GM19193 (cell line): ENCODE measurements around the gene HOXA13.

Experiments
- POLR2A ChIP-seq: IDR thresholded peaks from 4 replicates; pipeline ENCODE4 v1.6.1; 2011; ENCODE audit not compliant: insufficient read depth, insufficient read length; ENCODE audit errors: extremely low read depth

The HOXA13 gene

DNA sequence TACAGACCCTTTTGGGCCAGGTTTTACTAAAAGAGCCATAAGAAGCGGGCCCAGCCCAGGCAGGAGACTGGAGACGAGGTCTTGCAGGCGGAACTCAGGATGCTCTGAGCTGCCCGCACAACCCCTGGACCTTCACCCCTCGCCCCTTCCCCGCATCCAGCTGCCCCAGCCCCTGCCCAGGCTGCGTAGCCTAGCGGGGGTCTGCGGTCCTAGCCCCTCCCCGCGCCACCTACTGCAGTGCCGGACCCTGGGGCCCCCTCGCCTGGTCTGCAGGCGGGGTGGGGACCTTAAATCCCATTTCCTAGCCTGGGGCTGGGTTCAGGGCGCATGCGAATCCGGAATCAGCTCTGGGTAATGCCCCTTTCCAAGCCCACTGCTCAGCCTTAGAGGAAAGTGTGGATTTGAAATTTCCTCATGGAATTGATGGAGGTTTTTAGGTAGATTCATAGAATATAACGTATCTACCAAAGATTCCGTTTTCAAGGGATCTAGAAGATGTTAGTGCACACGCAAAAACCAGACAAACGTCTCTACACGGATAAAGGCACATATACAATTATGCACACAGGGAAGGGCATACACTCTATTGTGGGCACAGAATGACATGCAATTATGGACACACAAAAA, 47.0 kb downstream of the HOXA13 start:
- no peak for TF ChIP-seq POLR2A

DNA sequence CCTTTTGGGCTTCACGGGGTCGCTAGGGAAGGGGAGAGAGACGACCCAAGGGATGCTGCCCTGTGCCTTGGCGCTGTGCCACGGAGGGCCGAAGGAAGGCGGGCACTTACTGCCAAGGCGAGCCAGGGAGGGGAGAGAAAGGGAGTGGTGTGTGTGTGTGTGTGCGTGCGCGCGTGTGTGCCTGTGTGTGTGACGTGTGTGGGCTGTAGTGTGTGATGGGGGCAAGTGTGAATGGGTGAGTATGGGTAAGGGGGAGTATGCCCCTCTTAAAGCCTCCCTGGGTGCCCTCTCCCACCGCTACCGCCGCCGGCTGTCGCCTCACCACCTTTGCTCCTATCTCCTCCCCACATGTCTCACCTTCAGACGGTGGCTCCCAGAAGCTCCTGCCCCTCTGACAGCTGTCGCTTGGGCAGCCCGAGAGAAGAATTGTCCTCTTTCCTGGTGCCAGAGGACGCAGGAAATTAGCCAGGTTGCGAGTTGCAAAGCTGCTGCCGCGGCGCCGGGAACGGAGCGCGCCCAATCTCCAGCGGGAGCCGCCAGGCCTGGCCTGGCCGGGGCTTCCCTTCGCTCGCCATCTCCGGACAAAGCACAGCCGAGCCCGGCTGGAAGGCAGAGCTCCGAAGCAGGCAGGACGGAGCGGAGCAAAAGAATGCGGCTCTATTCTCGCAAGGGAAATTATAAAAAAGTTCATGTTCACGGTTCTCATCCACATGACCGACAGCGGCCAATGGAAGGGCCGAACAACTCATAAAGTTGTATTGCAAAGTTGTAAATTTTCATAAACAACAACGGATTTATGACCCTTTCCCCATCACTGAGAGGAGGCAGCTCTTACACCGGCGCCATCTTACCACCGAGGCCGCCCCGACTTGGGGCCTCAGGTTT, 47.7 kb downstream of the HOXA13 start, which contains the start of gene HOXA3:
Gene HOXA3, minus strand, starts transcription at position 653 of the 885 bp plus-strand sequence. CDS start 41,943 bp downstream, outside the sequence.
- TF ChIP-seq POLR2A: no peak

DNA sequence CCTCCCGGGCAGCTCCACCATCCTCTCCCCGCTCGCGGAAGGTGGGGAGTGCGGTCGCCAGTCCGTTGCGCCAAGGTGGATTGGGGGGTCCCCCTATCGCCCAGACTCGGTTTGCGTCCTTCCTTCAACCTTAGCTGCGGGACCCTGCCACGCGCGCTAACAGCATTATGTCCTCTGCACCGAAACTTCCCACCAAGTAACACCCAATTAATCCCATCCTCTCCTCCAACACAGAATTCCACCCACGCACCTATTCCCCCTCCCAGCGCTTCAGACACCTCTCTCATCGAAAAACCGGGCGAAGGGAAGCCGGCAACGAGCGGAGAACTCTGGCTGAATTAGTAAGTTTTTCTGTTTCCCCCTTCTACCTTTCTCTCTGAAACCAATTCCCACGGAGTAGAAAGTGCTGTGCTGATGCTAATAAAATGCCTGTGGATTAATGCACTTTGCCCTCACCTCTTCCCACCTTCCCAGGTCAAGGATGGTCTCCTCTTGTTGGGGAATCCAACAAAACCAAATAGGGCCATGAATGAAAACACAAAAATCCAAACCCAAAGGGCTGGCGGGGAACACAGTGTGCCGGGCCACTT, 48.5 kb downstream of the HOXA13 start:
- TF ChIP-seq POLR2A: no peak

DNA sequence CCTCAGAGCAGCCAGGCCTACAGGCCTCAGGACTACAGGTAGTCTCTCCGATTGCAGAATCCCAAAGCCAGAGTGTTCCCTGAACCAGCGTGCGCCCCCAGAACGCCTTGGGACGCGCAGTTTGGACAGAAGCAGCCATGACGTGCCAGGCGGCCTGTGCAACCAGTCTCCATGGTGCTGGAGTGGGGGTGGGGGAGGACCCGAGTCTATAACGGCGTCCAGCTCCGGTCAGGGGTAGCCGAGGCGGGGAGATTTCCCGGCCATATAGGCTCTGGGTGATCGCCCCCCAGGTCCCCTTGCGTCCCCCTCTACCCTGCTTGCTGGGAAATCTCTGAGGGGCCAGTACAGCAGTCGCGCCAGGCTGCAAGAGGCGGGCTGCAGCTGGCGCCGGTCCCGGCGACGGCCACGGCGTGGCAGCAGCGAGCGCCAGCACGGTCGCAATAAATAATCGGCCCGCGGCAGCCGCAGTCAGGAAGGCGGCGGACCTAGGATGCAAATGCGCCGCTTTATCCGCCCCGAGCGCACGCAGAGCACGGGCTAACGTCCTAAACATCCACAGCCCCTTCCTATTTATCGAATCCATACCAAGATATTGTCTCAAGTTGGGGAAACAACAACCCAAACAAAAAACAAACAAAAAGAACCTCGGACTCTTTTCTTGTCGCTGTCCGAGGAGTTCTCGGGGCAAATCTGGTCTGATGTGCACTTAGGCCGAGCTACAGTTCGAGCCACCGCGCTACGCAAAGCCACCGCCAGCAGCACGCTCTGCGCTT, 49.1 kb downstream of the HOXA13 start:
- TF ChIP-seq POLR2A: no peak

DNA sequence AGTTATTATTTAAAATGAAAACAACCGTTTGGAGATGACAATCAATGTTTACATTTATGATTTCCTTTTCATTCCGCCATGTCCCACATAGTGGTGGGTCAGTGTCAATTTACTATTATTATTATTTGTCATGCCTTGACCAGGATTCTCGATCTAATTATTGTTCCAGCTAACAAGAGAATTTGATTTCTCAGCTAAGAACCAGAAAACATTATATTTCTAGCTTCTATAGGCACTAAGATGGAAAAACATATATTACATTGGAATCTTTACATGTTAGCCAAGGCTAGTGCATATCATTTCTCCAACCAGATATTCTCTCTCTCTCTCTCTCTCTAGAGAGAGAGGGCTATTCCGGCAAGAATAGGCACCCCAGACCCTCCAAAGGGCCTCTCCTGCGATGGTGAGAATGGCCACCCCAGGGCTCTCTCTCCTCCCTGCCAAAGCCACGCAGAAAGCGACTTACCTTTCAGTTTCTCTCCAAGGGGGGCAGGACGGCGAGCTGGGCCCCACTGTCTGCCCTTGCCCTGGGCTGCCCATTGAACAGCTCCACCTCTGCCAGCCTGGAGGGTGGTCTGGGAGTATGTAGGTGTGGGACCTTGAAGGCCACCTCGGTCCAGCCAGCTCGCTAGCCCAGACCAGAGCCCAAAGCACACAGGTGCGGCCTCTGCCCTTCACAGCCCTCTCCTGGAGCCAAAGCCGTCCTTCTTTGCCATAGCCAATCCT, 49.9 kb downstream of the HOXA13 start:
- no peak for TF ChIP-seq POLR2A

DNA sequence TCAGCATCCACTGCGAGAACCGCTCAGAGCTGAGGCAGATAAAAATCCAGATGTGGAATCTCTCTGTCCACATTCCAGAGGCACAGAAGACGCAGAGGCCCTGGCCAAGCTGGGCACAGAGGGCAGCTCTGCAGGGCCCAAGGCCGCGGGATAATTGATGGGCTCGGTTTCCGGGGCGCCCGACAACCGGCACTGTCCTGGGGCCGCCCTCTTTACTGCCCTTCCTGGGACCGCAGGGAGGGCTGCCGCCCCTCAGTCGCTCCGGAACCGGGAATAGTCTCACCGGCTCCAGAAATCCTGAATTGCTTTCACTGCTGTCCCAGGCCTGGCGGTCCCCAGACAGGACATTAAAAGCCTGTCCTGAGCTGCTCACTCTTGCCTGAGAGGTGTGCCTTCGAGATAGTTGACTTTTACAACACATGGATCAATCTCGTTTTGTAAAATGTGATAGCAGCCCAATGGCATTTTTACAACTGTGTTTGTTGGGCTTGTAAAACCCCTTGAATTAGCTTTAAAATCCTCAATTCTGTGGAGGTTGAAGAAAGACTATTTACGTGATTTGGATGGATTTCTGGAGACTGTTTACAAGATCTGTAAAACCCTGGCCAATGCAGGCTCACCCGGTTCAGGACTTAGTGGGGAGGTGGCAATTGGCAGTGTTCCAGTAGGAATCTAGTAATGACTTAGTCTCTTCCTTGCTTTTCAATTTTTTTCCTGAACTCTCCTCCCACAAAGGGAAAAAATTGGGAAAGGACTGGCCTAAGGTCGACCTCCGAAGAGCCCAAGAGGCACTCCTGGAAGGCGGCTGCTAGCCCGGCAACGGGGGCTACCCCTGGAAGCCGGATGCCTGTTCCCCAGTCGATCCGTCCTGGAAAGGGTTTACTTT, 50.9 kb downstream of the HOXA13 start:
- TF ChIP-seq POLR2A: no peak

DNA sequence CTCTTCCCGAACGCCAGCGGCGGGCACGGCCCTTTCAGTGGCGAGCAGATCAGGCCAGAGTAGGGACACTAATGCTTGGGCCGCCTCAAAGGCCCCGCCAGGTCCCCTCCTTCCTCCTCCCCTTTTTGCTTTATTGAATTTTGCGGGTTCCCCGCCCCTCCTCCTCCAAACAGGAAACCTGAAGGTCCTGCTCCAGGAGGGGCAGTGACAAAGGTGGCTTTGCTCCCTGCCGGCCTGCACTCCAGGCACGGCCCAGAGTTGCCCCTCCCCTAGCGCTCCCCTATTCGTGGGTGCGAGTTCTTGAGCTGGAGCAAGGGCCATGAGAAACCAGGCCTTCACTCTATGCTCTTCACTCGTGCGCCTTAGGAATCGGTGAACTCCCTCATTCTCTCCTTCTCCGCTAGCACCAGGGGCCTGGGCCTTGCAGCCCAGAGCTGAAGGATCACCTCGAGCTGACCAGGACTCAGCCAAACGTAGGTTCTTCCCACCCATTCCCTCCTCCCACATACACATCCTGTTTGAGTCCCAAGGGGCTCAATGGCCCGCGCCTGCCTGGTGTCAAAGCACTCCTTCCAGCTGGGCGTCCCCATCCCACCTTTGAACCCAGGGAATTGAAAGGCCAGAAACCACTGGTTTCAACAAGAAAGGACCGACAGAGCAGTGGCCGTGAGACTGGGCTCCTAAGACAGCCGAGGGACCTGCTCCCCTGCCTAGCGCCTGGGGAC, 51.7 kb downstream of the HOXA13 start:
- no peak for TF ChIP-seq POLR2A

DNA sequence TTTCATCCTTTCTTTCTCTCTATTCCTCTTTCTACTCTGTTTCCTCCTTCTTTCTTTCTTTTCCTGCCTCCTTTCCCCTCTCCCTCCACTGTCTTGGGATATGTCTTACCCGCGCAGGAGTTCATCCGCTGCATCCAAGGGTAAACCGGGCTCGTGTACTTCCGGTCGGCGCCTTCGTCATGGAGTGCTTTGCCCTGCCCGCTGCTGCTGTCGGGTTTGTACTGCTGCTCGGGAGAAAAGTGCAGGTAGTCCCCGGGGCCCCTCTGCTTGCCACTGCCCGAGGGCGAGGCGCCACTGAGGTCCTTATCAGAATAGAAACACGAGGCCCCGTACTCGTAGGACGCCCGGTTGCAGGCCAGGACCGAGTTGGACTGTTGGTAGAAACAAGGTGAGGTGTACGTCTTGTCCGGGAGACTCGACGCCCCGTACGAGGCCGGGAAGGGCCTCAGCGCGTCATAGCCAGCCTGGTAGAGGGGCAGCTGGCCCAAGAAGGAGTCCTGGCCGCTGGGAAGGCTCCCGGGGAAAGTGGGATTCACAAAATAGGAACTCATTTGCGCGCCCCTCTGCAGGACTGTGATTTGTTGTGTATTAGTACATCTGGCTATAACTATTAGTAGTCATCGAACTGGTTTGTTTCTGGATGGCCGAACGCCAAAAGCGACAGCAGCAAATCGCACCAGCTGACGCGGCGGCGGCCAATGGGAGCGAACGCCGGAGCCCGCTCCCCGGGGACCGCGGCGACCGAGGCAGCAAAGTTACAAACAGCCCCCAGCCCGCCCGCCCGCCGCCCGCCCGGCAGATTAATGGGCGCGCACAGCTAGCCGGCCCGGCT, 52.5 kb downstream of the HOXA13 start, which contains the start of gene HOXA6:
Gene HOXA6, minus strand, starts transcription at position 576 of the 832 bp plus-strand sequence. Its CDS starts 25 bp downstream, at position 551.
- TF ChIP-seq POLR2A: no peak

DNA sequence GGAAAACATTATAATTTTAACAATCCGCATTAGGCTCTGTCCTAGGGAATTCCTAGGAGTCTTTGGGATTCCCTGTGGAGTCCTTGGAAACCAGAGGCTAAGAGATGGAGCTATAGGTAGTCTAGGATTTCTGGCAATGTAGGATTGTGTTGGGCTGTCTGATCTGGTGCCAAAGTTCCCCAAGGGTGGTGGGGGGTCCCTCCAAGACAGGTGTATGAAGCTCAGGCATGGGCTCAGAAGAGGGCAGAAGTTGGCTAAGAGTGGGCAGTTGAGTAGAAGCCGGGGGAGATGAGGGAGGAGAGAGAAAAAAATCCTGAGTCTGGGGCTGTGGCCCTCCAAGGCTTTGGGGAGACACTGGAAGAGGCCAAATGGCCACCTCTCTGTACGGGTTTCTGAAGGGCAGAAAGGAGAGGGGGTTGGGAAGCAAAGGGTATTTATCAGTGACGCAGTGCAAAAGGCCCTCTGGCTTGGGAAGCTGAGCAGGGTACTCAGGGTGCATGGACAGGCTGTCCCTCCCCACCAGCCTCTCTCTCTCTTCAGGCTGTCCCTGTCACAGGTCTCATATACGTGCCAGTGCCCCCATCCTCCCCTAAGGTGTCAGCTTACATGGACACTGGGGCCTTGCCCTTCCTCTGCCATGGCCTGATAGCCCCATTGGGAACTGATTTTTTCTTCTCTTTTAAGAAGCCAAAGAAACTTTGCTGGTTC, 53.2 kb downstream of the HOXA13 start:
- TF ChIP-seq POLR2A: no peak

DNA sequence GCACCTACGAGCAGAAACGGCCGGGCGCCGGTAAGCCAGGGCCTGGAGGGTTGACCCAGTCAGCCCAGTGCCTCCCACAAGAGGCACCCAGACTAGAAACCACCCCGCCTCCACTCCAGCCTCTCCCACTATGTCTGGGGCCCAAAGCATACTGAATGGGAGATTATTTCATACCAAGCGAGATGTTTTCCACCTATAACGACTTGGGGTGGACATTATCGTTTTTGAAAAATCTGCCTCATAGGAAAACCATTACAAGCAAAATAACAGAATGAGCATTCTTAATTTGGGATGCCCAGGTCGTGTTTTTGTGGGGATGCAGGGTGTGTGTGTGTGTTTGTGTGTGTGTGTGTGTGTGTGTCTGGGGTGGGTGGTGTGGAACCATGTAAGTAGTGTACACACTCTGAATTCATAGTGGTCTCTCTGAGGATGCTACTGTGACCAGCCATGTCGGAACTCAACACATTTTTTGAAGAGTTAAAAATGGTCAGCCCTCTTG, 53.9 kb downstream of the HOXA13 start:
- no peak for TF ChIP-seq POLR2A
